SKM-1 treated with dmso at 0.1 percent for 144 hours (cell line): ENCODE results near the gene COQ8B.
A peak's percentile ranks its signal among the peaks of the same experiment; 100 is the strongest.

ENCODE experiments used
- DNase-seq: peaks from one replicate; lab custom pipeline; 2025; ENCODE audit not compliant: unreplicated experiment; lab: John Stamatoyannopoulos, UW

Gene COQ8B

GRCh38 chr19:40718774-40719391, 2.2 kb upstream of the COQ8B start:
- no peak for DNase-seq

- DNase-seq: no peak
Measured at GRCh38 chr19:40717880-40718773, 1.4 kb upstream of the COQ8B start.

- no peak for DNase-seq
Measured at GRCh38 chr19:40717325-40717879, 716 bp upstream of the COQ8B start.

- DNase-seq: no peak
Measured at GRCh38 chr19:40716031-40716481, 630 bp downstream of the COQ8B start.

GRCh38 chr19:40714441-40715299, 2.0 kb downstream of the COQ8B start:
- DNase-seq: peak; percentile 83

GRCh38 chr19:40713939-40714338, 2.7 kb downstream of the COQ8B start:
- DNase-seq: no peak

GRCh38 chr19:40709817-40710216, 6.9 kb downstream of the COQ8B start:
- DNase-seq: no peak

GRCh38 chr19:40707615-40708014, 9.1 kb downstream of the COQ8B start:
- no peak for DNase-seq

GRCh38 chr19:40705950-40706619, 10.6 kb downstream of the COQ8B start:
- DNase-seq: no peak

GRCh38 chr19:40705362-40705651, 11.4 kb downstream of the COQ8B start:
- DNase-seq: no peak

- no peak for DNase-seq
Measured at GRCh38 chr19:40704491-40705361, 12.0 kb downstream of the COQ8B start.

- no peak for DNase-seq
Measured at GRCh38 chr19:40703029-40703755, 13.5 kb downstream of the COQ8B start.

- DNase-seq: no peak
Measured at GRCh38 chr19:40702337-40703012, 14.2 kb downstream of the COQ8B start.

- no peak for DNase-seq
Measured at GRCh38 chr19:40701758-40702157, 14.9 kb downstream of the COQ8B start.

- DNase-seq: no peak
Measured at GRCh38 chr19:40700083-40700482, 16.6 kb downstream of the COQ8B start.

- no peak for DNase-seq
Measured at GRCh38 chr19:40697007-40697406, 19.7 kb downstream of the COQ8B start.

GRCh38 chr19:40695881-40696280, 20.8 kb downstream of the COQ8B start:
- DNase-seq: no peak

GRCh38 chr19:40693896-40694295, 22.8 kb downstream of the COQ8B start:
- no peak for DNase-seq
